H9 (cell line): Measurements from ENCODE around the gene DTX2. TPM values are rescaled to one million over a fixed set of nuclear protein-coding genes. Genes with fewer than 3 reads are reported as not detected.
"Not testable (repeated sequence)": the region's sequence is repeated elsewhere in the genome, so short reads cannot be mapped to it uniquely, and the experiment has no call there.

ENCODE experiments used
- DNase-seq: peaks from one replicate; pipeline ENCODE4 v3.0.0-alpha.2; 2017
- H2AFZ ChIP-seq: one replicate; pipeline ENCODE4 v1.6.1; 2013; ENCODE audit warnings: mild to moderate bottlenecking, low read length, control low read depth, moderate library complexity
- H2AK5ac ChIP-seq: 2 replicates; pipeline ENCODE4 v1.6.1; 2013; ENCODE audit warnings: low read length, control low read depth, mixed read lengths; ENCODE audit not compliant: insufficient read length
- H2BK120ac ChIP-seq: one replicate; pipeline ENCODE4 v1.6.1; 2013; ENCODE audit warnings: low read depth, mild to moderate bottlenecking, low read length, control low read depth, inconsistent platforms; ENCODE audit not compliant: poor library complexity, severe bottlenecking
- H2BK12ac ChIP-seq: 2 replicates; pipeline ENCODE4 v1.6.1; 2013; ENCODE audit warnings: low read length, control low read depth, mixed read lengths, low read depth; ENCODE audit not compliant: insufficient read length
- H2BK15ac ChIP-seq: 2 replicates; pipeline ENCODE4 v1.6.1; 2013; ENCODE audit warnings: low read depth, low read length, control low read depth
- H2BK20ac ChIP-seq: one replicate; pipeline ENCODE4 v1.6.1; 2013; ENCODE audit warnings: low read depth, mild to moderate bottlenecking, low read length, control low read depth, inconsistent platforms; ENCODE audit not compliant: poor library complexity, severe bottlenecking
- H2BK5ac ChIP-seq: 2 replicates; pipeline ENCODE4 v1.6.1; 2013; ENCODE audit warnings: low read length, control low read depth, mixed read lengths; ENCODE audit not compliant: insufficient read length
- H3K14ac ChIP-seq: 2 replicates; pipeline ENCODE4 v1.6.1; 2013; ENCODE audit warnings: low read length, control low read depth; ENCODE audit not compliant: insufficient read depth
- H3K18ac ChIP-seq: 2 replicates; pipeline ENCODE4 v1.6.1; 2013; ENCODE audit warnings: low read depth, mild to moderate bottlenecking, mixed read lengths, low read length, control low read depth; ENCODE audit not compliant: insufficient read length
- H3K23ac ChIP-seq: 2 replicates; pipeline ENCODE4 v1.6.1; 2013; ENCODE audit warnings: low read length, control low read depth, mixed read lengths, low read depth; ENCODE audit not compliant: insufficient read length
- H3K23me2 ChIP-seq: 2 replicates; pipeline ENCODE4 v1.6.1; 2013; ENCODE audit warnings: low read depth, mild to moderate bottlenecking, mixed read lengths, low read length, control low read depth; ENCODE audit not compliant: insufficient read length, poor library complexity, severe bottlenecking
- H3K27ac ChIP-seq: 2 replicates; pipeline ENCODE4 v1.5.1; 2013; ENCODE audit warnings: low read length, control low read depth, mixed read lengths, low read depth; ENCODE audit not compliant: insufficient read length
- H3K27me3 ChIP-seq: 2 replicates; pipeline ENCODE4 v1.6.1; 2013; ENCODE audit warnings: low read length, control low read depth, inconsistent platforms; ENCODE audit not compliant: insufficient read depth
- H3K4ac ChIP-seq: 2 replicates; pipeline ENCODE4 v1.6.1; 2013; ENCODE audit warnings: low read depth, mild to moderate bottlenecking, control low read depth, inconsistent platforms, low read length, moderate library complexity
- H3K4me1 ChIP-seq: 2 replicates; pipeline ENCODE4 v1.6.1; 2013; ENCODE audit warnings: low read length, control low read depth, inconsistent platforms; ENCODE audit not compliant: insufficient read depth
- H3K4me2 ChIP-seq: 2 replicates; pipeline ENCODE4 v1.6.1; 2013; ENCODE audit warnings: low read length, control low read depth, mixed read lengths; ENCODE audit not compliant: insufficient read length, insufficient read depth
- H3K56ac ChIP-seq: 2 replicates; pipeline ENCODE4 v1.6.1; 2013; ENCODE audit warnings: low read depth, mild to moderate bottlenecking, mixed read lengths, low read length, control low read depth; ENCODE audit not compliant: insufficient read length
- H3K79me1 ChIP-seq: 2 replicates; pipeline ENCODE4 v1.6.1; 2013; ENCODE audit warnings: low read depth, mild to moderate bottlenecking, moderate library complexity, low read length, control low read depth, inconsistent platforms; ENCODE audit not compliant: insufficient read depth, poor library complexity, severe bottlenecking
- H3K79me2 ChIP-seq: 2 replicates; pipeline ENCODE4 v1.6.1; 2013; ENCODE audit warnings: low read length, control low read depth, inconsistent platforms; ENCODE audit not compliant: insufficient read depth
- H3K9ac ChIP-seq: 2 replicates; pipeline ENCODE4 v1.6.1; 2013; ENCODE audit warnings: low read length, control low read depth, mixed read lengths; ENCODE audit not compliant: insufficient read length; ENCODE audit errors: extremely low read depth
- H3K9me3 ChIP-seq: one replicate; pipeline ENCODE4 v1.6.1; 2013; ENCODE audit warnings: low read depth, low read length, inconsistent platforms; ENCODE audit not compliant: control insufficient read depth
- H3T11ph ChIP-seq: one replicate; pipeline ENCODE4 v1.6.1; 2013; ENCODE audit warnings: mild to moderate bottlenecking, low read length, control low read depth, inconsistent platforms
- H4K20me1 ChIP-seq: one replicate; pipeline ENCODE4 v1.6.1; 2013; ENCODE audit not compliant: control insufficient read depth, insufficient read length, insufficient read depth
- H4K5ac ChIP-seq: 2 replicates; pipeline ENCODE4 v1.6.1; 2013; ENCODE audit warnings: low read depth, mild to moderate bottlenecking, mixed read lengths, low read length, control low read depth; ENCODE audit not compliant: insufficient read length
- H4K8ac ChIP-seq: replicated peaks from 2 replicates; pipeline ENCODE4 v1.6.1; 2013; ENCODE audit warnings: low read length, control low read depth, mixed read lengths, low read depth; ENCODE audit not compliant: insufficient read length
- H4K91ac ChIP-seq: 2 replicates; pipeline ENCODE4 v1.6.1; 2013; ENCODE audit warnings: low read depth, mild to moderate bottlenecking, moderate library complexity, mixed read lengths, low read length, control low read depth; ENCODE audit not compliant: insufficient read length
- H3K27ac Mint-ChIP-seq, 3 experiments: 2 replicates in 2 of 3; 3 replicates in 1 of 3; pipeline ENCODE4 v1.8.0; 2020 to 2021; ENCODE audit warnings: mixed read lengths in 3 of 3, mild to moderate bottlenecking in 1 of 3, moderate library complexity in 1 of 3
- H3K27me3 Mint-ChIP-seq: 2 replicates; pipeline ENCODE4 v1.8.0; 2021; ENCODE audit warnings: low read depth, mild to moderate bottlenecking, moderate library complexity, mixed read lengths
- H3K36me3 Mint-ChIP-seq, 3 experiments: 2 replicates in 2 of 3; 3 replicates in 1 of 3; pipeline ENCODE4 v1.8.0; 2020 to 2021; ENCODE audit warnings: low read depth in 3 of 3, mixed read lengths in 3 of 3; ENCODE audit not compliant: insufficient read depth in 1 of 3
- H3K4me1 Mint-ChIP-seq, 2 experiments: 2 replicates each; pipeline ENCODE4 v1.8.0; 2020; ENCODE audit warnings: mixed read lengths in 2 of 2
- H3K4me3 Mint-ChIP-seq, 2 experiments: 2 replicates in 1 of 2; 3 replicates in 1 of 2; pipeline ENCODE4 v1.8.0; 2020 to 2021; ENCODE audit warnings: mild to moderate bottlenecking in 2 of 2, mixed read lengths in 2 of 2, moderate library complexity in 1 of 2
- H3K9me3 Mint-ChIP-seq, 2 experiments: 2 replicates in 1 of 2; 3 replicates in 1 of 2; pipeline ENCODE4 v1.8.0; 2020; ENCODE audit warnings: mild to moderate bottlenecking in 2 of 2, mixed read lengths in 2 of 2, moderate library complexity in 1 of 2
- WGBS: extraction: QIAGEN DNeasy Blood & Tissue Kit; methylation state at CpG from one replicate; pipeline ENCODE4 v1.1.7; 2013; ENCODE audit warnings: missing lambda C conversion rate, low lambda C conversion rate, mixed read lengths; ENCODE audit not compliant: insufficient read length; ENCODE audit errors: extremely low coverage; 5-methylcytosine and 5-hydroxymethylcytosine counted together
- total RNA-seq: library from RNA; stranded (reverse); gene quantifications from 2 replicates; pipeline ENCODE4 v1.2.1, GENCODE V29; 2021

Gene DTX2
- total RNA-seq, 1 experiment from 2014 or later: 48.8 TPM

- H4K8ac ChIP-seq, H3K27me3 Mint-ChIP-seq, H3K4me2 ChIP-seq, H2AK5ac ChIP-seq, H2BK15ac ChIP-seq, H2BK20ac ChIP-seq, H2BK12ac ChIP-seq, H2BK120ac ChIP-seq, H3K14ac ChIP-seq, H3K4me3 Mint-ChIP-seq, H2AFZ ChIP-seq, H4K20me1 ChIP-seq, H3K4me1 ChIP-seq, H3K27me3 ChIP-seq, H3K4ac ChIP-seq, H3K36me3 Mint-ChIP-seq, H3K27ac ChIP-seq, H3K9ac ChIP-seq, H4K91ac ChIP-seq, H3K23me2 ChIP-seq, H3K79me2 ChIP-seq, DNase-seq, H2BK5ac ChIP-seq, H3K4me1 Mint-ChIP-seq, H4K5ac ChIP-seq, H3K27ac Mint-ChIP-seq, H3K9me3 Mint-ChIP-seq, H3K23ac ChIP-seq, H3T11ph ChIP-seq, H3K56ac ChIP-seq, H3K18ac ChIP-seq, H3K79me1 ChIP-seq, H3K9me3 ChIP-seq: not testable (repeated sequence)
- WGBS: no CpG with 5 or more reads among the region's 10 CpGs
Measured at GRCh38 chr7:76492139-76492538, 30.6 kb downstream of the DTX2 start.

- DNase-seq, H3K23ac ChIP-seq, H2BK15ac ChIP-seq, H3K9me3 Mint-ChIP-seq, H3K56ac ChIP-seq, H4K8ac ChIP-seq, H2BK12ac ChIP-seq, H2BK120ac ChIP-seq, H3K9me3 ChIP-seq, H3K4me2 ChIP-seq, H4K91ac ChIP-seq, H3K4me3 Mint-ChIP-seq, H2BK5ac ChIP-seq, H3K36me3 Mint-ChIP-seq, H3K14ac ChIP-seq, H2BK20ac ChIP-seq, H3T11ph ChIP-seq, H3K9ac ChIP-seq, H3K79me2 ChIP-seq, H3K18ac ChIP-seq, H2AFZ ChIP-seq, H4K20me1 ChIP-seq, H3K27me3 Mint-ChIP-seq, H4K5ac ChIP-seq, H3K79me1 ChIP-seq, H3K4me1 Mint-ChIP-seq, H3K27me3 ChIP-seq, H3K4ac ChIP-seq, H3K27ac ChIP-seq, H3K4me1 ChIP-seq, H3K23me2 ChIP-seq, H2AK5ac ChIP-seq, H3K27ac Mint-ChIP-seq: not testable (repeated sequence)
- no CpG with 5 or more reads among the region's 16 CpGs for WGBS
Measured at GRCh38 chr7:76495717-76496116, 34.2 kb downstream of the DTX2 start.
